Right kidney (tissue), 1 donor: ENCODE measurements around the gene DDX1.

Experiments used
- DNase-seq: peaks from one replicate; pipeline ENCODE4 v3.0.0-alpha.2; 2016

Gene DDX1

DNA sequence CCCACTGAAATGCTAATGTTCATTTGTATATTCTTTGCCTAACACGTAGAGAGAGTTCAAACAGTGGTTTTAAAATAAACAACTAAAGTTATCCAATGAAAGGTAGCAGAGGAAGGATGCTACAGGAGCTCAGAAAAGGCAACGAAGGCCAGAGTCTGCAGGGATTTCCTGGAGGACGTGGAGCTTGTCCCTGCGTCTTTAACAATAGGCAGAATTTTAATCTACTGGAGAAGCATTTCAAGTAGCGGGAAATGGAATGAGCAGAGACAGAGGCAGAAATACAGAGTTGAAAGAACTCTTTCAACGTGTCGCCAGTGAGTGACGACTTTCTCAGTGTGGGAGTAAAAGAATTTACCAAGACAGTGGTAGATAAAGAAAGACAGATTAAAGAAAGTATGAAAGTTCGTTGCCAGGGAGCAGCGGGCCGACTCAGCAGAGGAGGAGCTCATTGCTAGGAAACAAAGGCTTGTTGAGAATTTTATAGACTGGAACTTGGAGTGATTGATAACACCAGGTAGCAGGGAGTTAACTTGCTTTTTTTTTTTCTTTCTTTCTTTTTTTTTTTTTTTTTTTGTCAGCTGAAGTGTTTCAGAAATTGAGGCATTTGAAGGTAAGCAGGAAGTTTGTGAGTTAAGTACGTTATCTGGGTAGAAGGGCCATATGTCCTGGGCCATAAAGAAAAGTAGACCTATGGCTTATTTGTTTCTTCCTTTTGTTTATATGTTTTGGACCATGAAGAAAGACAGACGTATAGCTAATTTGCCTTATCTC, 29.9 kb upstream of the DDX1 start:
- DNase-seq, result peak; percentile 85

DNA sequence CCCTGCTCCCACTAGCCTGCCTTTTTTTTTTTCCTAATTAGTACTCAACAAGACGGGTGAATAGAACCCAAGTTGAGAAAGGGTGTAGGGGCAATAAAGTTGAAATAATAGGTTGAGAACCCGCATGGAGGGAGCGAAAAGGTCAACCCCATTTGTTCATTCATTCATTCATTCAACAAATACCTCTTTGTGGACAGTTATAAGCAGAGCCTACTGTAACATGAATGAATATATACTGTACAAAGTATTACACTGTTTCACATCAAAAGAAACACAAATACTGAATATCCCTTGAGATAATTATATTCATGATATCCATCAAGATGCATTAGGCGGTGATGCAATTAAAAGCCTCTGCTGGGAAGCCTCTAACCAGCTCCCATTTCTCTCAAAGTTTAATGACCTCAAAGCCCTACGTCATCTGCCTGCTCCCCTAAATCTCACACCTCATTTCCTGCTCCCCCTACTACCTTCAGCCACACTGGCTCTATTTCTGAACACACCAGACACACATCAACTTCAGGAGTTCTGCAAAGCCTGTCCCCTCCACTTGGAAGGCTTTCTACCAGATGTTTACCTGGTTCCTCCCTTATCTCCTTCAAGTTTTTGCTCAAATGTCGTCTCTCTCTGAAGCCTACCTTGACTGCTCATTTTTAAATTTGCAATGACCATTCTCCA, 29.2 kb upstream of the DDX1 start:
- no peak for DNase-seq

DNA sequence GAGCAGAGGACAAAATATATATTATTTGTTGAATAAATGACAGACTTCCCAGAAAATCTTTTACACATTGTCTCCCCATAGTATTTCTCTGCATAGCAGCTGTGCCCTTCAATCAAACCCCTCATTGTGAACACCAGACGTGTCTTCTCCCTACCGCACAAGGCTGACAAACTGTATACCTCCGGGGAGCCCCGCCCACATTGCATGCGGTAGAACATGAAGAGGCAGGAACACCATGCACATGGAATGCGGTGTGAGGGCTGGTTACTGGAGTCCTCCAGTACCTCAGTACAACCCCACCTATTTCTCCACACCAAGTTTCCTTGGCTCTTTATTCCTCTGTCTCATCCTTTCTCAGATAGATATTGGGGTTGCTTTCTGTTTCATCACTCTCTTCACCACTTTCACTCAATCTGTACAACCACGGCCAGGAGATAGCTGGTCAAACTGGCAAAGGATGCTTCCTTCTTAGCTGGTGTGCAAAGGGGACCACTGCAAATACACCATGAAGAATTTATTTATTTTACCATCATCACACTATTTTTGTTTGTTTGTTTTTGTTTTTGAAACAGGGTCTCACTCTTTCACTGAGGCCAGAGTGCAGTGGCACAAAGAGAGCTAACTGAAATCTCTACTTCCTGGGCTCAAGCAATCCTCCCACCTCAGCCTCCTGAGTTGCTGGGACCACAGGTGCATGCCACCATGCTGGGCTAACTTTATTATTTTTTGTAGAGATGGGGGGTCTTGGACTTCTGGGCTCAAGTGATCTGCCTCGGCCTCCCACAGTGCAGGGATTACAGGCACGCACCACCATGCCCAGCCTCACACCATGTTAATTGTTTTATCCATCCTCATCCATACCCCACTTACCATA, 28.2 kb upstream of the DDX1 start:
- DNase-seq, result no peak

DNA sequence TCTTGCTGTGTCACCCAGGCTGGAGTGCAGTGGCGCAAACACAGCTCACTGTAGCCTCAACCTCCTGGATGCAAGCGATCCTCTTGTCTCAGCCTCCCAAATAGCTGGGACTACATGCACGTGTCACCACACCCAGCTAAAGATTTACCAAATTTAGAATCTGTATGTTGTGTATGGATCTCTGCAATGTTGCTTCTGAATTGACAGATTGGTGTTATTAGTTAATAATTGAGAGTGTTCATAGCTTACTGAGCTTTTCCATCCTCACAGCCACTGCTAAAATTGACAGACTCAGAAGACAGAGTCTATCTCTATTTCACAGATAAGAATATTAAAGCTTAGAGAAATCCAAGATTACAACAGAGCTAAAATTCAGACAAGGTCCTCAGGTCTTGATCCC, 26.3 kb upstream of the DDX1 start:
- DNase-seq, result no peak

DNA sequence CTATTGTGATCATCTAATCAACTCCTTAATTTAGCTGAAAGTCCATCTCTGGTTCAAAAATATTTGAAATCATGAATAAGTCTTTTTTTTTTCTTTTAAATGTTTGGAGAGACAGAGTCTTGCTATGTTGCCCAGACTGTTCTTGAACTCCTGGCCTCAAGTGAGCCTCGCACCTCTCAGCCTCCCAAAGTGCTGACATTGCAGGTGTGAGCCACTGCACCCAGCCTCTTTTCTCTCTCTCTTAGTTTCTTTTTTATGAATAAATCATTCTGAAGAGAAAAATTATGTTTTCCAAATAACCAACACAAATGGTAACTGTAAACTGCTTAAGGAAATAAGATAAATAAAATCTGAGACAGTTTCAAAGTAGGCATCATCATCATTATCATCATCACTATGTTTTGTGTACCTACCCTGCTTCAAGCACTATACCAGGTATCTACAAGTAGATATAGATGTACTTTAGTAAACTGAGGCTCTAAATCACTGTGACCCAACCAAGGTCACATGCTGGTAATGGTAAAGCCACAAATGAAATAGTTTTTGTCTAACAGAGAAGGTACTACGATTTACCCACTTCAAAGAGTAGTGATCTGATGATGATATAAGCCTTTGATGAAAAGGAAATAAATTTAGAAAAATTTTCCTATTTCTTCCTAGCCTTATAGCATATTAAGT, 25.5 kb upstream of the DDX1 start:
- no peak for DNase-seq

DNA sequence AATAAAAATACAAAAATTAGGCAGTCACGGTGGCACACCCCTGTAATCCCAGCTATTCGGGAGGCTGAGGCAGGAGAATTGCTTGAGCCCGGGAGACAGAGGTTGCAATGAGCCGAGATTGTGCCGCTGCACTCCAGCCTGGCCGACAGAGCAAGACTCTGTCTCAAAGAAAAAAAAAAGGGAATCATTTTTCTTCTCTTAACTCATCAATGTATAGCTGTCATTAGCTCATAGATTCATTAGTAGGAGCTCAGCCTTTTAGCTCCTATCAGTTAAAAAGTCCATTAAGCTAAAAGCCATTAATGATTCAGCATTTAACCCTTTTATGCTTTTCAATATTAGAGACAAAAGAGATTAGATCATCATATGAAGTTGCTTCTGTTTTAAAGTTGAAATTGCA, 24.8 kb upstream of the DDX1 start:
- DNase-seq, result no peak

DNA sequence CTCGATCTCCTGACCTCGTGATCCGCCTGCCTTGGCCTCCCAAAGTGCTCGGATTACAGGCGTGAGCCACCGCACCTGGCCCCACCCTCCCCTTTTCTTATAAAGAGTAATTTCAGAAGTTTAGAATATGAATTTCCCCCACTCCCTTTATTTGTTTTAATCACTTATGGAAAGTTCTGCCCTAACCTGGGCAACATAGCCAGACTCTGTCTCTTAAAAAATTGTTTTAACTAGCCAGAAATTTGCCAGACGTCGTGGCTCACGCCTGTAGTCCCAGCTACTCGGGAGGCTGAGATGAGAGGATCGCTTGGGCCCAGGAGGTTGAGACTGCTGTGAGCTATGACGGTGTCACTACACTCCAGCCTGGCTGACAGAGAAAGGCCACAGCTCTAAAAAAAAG, 22.8 kb upstream of the DDX1 start:
- DNase-seq, result no peak

DNA sequence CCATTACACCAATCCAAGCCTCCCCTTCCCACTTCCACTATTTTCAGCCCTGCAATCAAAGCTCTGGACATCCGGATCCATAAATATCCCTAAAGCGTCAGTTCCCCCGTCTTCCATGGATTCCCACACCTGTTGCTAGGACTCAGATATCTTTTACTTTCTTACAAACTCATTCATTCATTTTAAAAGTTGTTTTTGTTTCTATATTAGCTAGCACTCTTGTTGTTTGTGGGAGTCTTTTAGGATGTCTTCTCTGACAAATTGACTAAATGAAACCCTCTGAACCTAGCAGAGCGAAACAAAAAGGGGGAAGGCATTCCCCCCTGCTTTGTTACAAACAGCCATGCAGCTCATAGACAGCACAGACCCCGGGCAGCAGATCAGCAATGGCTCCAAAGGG, 21.6 kb upstream of the DDX1 start:
- peak; percentile 50 for DNase-seq

DNA sequence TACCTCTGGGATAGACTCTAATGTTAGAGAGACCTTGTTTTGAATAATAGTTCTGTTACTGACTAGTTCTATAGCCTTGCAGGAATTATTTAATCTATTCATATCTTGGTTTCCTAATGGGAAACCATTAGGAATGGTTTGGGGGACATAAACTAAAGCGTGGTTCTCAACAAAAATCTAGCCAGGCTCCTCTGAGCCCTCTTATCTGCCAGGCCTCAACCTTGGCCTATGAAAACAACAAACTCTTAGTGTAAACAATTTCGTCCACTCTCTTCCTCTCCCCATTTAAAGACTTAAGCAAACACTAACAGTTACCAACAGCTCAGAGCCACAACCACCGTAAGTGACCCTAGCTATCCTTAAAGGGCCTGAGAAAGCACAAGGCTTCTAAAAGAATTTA, 19.9 kb upstream of the DDX1 start:
- DNase-seq, result no peak

DNA sequence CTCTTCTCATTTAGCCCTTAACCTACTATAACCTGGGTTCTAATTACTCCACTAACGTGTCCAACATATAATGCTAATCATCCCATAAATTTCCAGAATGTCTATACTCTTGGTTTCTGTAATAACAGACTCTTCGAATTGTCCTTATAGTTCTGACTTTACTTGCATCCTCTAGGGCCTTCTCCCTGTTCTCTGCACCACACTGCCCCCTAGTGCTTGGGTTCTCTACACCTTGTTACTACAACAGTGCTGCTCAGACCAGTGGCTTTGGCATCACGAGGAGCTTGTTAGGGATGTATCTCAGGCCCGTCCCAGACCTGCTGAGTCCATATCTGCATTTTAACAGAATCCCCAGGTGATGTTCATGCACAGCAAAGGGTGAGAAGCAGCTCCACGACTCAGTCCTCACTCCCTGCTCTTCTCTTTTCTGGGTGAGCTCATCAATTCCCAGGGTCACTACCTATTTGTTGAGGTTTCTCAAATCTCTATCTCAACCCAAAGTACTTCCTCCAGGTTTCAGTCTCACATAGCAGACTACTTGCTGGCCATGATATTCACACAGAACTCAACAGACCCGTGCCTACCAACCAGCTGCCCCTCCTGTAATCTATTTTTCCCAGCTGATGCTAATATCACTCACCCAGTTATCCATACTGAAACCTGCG, 14.5 kb upstream of the DDX1 start:
- DNase-seq, result no peak

DNA sequence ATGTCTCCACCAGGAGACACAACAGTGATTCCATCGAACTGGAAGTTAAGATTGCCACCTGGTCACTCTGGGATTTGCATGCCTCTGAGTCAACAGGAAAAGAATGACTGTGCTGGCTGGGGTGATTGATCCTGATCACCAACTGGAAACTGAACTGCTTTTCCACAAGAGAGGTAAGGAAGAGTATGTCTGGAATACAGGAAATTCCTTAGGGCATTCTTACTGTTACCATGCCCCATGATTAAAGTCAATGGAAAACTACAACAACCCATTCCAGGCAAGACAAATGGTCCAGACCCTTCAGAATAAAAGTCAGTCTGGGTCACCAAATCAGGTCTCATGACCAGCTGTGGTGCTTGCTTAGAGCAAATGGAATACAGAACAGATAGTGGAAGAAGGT, 12.0 kb upstream of the DDX1 start:
- no peak for DNase-seq

DNA sequence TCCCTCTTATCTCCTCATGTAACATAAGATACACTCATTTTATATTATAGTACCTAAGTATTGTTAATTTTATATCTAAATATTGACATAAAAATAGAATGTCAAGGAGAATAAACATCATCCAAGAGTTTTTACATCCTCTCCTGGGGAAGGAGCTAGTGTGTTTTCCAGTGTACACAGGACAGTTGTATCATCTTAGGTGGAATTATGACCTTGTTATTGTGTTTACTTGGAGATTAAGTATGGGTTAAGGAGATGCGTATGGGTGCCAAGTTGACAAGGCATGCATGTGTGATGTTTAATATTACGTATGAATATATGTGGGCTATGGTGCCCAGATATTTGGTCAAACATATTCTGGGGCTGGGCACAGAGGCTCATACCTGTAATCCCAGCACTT, 11.2 kb upstream of the DDX1 start:
- no peak for DNase-seq

DNA sequence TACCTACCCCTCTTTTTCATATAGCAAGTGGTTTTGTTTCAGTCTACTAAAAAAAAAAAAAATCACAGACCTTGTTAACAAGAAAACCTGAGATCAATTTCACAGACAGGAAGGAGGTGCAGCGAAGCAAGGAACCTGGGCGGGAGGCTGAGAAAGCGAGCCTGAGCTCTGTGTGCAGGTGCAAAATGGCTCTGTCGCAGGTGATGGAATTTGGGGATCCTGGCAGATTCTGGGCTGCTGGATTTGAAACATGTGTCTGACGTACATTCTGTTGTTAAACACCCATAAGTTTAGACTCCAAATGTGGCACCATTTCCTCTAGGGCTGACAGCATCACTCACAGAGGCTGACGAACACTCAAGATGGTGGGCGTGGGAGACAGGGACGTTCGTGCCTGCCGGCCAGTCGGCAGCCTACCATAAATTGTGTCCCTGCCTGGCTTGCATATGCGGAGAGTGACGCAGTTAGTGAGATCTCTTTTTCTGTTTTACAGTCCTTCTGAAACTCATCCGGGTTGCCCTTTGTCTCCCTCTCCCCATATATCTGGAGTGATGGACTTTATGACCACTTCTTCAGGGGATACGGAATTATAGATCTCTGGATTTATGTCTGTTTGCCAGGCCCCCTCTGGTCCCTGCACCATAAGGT, 8.8 kb upstream of the DDX1 start:
- peak; percentile 73 for DNase-seq

DNA sequence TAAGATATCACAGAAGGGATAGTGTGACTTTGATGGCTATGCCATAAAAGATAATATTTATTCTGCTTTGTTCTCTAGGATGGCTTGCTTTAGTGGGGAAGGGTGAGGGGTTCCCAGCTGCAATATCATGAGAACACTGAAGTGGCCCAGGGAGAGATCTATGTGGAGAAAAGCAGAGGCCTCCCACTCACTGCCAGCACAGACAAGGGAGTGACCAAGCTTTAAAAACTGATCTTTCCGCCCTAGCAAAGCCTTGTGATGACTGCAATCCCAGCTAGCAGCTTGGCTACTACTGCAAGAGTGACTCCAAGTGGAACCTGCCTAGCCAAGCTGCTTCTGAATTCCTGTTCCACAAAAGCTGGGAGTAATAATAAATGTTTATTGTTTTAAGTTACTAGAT, 7.8 kb upstream of the DDX1 start:
- DNase-seq, result peak; percentile 44

DNA sequence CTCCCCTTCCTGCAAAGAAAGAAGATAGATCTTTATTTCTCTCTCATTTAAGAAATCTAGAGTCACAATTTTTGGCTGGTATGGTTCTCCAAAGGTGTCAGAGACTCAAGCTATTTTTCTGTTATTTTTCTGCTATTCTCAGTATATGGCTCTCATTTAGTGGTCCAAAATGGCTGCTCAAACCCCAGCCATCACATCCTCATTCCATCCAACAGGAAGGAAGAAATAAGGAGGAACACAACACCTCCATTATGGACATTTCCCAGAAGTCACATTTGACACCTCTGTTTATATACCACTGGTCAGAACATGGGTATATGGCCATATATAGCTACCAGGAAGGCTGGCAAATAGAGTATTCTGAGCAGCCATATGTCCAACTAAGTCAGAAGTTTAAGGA, 7.4 kb upstream of the DDX1 start:
- DNase-seq, result no peak

DNA sequence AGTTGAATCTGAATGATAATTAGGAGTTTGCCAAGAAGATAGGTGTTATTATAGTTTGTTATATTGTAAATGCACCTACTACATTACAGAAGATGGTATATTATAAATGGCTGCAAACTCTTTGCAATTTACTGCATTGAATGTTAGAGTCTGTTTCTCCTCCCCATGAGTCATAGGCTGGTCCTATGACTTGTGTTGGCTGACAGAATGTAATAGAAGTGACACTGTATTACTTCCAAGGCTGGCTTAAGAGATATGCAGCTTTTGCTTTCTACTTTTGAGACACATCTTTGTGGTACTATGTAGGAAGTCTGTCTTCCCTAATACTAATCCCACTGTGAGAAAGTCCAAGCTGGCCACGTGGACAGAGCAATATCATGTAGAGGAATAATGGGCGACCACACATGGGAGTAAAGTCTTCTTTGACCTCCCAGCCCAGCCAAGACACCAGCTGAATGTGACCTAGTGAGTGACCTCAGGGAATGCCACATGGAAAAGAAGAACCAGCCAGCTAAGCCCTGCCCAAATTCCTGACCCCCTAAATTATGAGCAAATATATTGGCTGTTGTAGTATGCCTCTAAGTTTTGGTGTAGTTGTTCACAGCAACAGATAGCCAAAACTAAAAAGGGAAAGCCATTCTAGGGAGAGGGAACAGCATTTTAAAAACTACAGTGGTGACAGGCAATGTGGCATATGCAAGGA, 6.8 kb upstream of the DDX1 start:
- no peak for DNase-seq

DNA sequence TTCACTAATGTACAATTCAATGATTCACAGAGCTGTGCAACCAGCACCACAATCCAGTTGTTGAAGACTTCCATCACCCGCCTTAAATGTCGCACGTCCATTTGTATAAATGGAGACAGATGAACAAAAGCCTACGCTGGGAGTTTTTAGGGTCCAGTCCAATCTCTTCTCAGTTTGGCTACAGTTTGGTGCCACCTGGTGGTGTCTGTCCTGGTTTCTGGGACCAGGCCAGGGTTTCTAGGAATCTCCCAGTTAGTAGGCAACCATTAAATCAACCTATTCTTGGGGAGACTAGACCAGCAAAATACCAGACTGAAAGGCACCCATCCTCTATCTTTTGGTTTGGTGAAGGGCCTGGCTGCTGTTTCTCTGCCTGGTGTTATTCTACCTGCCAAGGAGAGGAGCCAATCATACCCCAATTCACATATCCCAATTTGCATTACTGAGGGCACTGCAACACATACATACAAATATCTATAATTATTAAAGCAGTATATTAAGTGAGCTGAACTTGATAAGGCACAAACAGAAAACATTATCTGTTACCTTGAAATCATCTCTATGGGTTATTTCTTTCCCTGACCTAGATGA, 3.2 kb upstream of the DDX1 start:
- DNase-seq, result peak; percentile 25

DNA sequence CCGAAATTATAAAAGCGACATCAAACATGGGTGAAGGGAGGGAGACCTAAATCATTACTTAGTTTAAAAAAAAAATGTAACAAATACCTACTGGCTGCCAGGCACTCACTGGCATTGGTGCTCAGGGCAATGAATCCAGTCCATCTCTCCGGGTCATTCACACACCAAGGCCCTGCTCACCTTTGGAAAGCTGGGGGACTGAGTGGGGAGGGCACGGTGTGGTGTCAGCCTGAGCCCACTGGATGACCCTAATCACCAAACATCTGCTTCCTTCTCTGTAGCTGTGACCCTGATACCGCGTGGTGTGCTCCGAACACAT, 336 bp upstream of the DDX1 start:
- no peak for DNase-seq

DNA sequence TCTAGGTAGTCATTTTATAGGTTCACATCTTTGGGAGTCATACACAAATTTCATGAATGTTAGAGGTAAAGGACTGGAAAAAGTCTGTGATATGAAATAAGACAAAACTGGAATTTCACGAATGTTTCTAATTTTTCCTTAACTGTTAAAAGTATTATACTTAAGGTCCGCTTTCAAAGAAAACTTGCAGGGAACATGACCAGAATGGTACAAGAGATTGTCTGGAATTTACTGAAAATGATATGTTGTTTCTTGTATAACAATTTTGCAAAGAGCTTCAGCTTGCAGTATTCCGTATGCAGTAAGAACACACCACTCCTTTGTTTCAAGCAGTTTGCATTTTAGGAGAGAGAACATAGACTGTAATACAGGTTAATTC, 1.6 kb downstream of the DDX1 start:
- no peak for DNase-seq
